NCI-H345 (cell line): ENCODE data around the gene EXOC3L1.

Experiments used
- DNase-seq: peaks from one replicate; lab custom pipeline; 2025; lab: John Stamatoyannopoulos, UW

EXOC3L1 gene, protein sequence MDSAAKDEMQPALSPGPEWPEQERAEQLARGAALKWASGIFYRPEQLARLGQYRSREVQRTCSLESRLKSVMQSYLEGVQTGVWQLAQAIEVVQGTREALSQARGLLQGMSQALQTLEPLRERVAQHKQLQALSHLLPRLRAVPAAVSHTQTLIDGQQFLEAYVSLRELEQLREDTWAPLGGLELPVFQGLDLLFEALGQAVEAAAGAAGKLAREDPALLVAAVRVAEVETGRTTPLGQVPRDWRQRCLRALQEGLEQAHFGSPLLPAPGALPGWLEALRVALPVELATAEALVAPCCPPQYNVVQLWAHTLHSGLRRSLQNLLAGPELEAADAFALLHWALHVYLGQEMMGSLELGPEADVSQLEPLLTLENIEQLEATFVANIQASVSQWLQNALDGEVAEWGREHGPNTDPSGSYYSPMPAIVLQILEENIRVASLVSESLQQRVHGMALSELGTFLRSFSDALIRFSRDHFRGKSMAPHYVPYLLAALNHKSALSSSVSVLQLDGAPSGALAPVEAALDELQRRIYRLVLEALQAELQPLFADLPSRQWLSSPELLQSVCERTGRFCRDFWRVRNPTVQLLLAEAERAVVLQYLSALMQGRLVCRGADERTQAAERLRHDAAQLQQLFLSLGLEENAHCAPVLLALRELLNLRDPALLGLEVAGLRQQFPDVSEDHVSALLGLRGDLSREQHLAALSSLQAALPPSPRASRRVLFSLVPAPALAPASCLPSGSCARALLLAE

DNA sequence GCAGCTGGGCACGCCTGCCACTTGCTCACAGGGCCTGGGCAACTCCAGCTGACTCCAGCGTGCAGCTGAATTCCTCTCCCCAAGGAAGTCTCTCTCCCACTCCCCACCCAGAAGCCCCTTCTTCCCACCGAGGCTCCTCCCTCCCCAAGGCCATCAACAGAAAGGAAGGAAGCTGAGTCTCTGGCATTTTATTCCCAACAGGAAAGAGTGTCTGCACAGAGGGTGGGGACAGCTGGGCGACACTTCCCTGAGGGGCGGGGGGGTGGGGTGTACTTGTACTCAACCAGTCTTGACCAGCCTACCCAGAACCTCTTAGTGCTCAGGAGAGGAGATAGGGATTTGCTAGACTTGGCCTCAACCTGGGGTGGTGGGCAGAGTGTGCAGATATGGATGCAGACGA, at the start of gene EXOC3L1:
EXOC3L1 (minus strand) TSS at position 96 of the 400 bp plus-strand sequence. CDS start 460 bp downstream, outside the sequence.
- DNase-seq: no peak

DNA sequence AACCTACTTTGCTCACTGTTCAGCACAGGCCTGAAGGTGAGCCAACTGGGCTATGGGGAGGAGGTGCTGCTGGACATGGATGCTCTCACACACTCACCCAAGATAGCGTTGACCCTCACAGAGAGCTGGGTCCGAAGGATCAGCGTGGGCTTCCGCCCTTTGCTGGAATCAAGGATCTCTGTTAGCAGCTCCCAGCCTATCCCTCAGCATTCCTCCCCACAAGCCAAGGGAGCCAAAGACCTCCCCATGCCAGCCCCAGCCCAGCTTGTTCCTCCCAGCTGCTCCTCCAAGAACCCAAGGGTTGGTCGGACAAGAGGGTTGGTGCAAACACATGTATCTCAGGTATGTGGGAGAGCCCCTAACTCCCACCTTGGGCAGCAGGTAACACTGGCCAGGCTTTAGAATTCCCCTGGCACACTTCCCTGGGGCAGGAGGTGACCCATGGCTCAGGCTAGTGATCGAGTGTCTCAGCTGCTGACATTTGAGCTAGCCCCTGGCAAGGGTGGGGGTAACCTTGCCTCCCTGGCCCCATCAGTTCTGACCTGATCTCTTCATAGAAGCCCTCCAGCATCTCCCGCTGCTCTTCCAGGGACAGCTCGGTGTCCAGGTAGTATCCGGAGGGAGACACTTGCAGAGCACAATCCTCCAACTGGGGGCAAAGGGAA, 49.0 kb upstream of the EXOC3L1 start:
- DNase-seq: no peak

DNA sequence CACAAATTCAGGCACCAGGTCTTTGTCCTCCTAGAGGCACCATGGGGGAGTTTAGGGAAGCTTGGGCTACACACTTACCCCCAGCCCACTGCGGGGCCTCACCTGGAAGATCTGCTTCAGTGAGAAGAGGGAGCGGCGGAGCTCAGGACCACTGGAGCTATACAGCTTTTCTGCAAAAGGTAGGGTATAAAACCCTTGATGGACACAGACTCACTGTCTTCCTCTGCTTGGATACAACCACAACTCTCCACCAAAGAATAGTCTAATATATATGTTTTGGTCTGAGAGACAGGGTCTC, 48.3 kb upstream of the EXOC3L1 start:
- DNase-seq: no peak

DNA sequence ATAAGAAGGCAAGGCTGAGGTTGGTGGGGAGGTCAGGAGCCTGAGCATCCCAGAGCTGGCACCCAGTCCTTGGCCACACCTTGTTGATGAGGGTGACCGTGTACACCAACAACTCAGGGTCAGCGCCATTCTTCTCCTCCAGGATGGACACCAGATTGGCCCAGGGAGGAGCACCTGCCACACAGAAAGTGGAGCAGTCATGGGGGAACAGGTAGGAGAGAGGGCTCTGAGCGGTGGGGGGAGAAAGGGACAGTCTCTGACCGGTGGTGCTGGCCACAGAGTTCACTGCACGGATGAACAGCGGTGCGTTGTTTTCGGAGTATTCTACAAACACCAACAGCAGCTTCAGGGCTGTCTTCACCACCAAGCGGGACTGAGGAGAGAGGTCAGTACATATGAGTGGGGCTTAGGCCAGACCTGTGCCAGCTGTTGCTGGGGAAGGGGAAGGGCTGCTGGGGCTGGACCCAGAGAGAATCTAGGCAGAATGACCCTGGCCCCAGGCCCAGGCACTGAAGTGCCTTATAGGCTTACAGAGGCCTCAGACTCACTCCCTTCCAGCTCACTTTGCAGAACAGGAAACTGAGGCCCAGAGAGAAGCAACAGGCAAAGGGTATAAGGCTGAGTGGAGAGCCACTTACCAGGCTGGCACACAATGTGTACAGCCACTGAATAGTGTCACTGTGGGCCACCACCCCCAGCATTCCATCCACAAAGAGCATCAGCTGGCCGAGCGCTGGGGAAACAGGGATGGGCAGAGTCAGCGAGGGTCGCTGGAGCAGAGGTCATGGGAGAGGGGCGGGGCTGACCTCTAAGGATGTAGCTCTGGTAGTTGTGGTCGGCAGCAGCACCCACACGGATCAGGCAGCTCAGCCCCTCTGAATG, 47.7 kb upstream of the EXOC3L1 start:
- DNase-seq: no peak

DNA sequence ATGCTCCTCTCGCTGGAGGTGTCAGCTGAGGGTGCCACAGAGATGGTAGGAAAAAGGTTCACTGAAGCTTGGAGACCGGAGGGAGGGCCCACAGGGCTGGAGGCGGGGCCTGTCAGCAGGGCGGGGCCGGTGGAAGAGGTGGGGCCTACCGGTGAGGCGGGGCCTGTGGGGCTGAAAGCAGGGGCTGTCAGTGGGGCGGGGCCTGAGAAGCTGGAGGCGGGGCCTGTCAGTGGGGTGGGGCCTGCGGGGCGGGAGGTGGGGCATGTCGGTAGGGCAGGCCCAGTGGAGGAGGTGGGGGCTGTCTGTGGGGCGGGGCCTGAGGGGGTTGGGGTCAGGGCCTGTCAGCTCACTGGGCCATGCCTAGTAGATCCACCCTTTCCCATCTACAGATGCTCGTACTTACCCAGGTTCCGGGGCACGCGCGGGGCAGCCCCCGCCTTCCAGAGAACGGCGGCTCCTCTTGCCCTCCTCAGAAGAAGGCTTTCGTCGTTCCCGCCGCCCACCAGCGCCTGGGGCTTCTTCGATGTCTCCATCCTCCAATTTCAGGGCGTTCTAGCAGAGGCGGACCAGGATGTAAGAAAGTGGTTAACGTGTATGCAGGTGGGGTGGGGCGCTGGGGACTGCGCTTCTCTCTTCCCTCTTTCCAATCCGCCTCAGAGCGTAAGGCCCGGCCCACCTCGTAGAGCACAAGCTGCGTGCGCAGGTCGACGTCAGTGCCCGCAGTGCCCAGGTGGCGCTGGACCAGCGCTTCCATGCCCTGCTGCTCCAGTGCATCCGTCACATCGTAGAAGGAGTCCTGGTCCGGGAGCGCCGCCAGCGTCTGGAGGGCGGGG, 46.8 kb upstream of the EXOC3L1 start:
- DNase-seq: peak; percentile 4

DNA sequence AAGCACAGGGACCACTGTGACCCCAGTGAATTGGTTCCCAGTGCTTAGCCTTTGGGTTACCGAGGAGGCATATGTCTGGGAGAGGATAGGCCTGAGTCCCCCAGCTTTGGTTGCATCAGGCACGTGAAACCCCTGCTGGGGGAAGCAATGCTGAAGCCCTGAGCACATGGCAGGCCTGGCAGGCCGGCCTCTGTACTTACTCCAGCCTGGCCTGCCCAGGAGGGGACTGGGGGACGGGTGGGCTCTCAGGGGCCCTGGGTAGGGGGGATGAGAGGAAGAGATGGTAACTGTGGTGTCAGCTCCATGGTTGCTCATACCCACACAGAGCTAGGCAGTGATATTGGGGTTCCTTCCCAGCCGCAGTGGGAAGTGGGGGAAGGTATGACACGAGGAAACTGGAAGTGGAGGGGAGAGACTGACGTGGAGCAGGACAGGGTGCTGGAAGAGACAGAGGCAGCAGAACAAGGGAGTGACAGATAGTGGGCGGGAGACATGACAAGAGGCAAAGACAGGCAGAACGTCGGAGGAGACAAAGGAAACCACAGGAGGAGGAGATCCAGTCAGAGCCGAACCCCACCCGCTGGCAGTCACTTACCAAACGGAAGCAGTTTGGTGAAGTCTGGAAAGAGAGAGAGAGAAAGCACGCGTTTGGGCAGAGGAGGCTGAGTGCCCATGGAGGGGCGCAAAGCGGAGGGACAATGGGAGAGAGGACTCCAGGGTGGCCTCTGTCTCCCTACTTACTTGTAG, 46.1 kb upstream of the EXOC3L1 start:
- no peak for DNase-seq

DNA sequence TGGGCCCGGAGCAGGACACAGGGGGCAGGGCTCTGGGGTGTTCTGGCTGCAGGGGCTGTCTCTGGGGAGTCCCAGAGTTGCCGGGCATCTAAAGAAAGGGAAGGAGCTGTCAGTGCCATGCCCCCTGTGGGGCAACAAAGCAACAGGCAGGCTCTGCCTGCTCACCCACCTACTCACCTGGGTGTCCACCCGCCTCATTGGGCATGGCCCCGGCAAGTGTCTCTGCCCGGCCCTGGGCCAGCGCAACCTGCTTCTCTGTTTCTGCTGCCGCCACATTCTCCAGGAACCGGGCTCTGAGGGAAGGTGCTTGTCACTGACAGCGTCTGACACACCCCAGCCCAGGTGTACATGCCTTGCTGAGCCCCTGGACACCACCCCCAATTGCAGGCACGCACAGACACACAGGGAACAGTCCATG, 44.3 kb upstream of the EXOC3L1 start:
- no peak for DNase-seq

DNA sequence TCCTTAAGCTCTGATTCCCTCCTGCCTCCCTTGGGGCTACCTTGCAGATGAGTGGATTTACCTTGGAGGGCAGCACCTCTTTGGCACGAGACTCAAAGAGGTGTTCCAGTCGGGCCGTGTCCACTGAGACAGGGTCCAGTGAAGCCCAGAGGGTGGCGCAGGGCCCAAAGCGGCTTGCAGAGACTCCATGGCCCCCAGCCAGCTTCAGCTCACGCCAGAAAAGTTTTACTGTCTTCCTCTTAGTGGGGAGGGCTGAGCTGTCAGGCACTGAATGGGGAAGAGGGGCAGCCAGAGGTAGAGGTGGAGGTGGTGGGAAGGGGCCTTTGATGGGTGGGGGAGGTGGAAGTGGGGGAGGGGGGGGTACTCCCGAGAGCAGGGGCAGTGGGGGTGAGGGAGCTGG, 43.7 kb upstream of the EXOC3L1 start:
- DNase-seq: no peak

DNA sequence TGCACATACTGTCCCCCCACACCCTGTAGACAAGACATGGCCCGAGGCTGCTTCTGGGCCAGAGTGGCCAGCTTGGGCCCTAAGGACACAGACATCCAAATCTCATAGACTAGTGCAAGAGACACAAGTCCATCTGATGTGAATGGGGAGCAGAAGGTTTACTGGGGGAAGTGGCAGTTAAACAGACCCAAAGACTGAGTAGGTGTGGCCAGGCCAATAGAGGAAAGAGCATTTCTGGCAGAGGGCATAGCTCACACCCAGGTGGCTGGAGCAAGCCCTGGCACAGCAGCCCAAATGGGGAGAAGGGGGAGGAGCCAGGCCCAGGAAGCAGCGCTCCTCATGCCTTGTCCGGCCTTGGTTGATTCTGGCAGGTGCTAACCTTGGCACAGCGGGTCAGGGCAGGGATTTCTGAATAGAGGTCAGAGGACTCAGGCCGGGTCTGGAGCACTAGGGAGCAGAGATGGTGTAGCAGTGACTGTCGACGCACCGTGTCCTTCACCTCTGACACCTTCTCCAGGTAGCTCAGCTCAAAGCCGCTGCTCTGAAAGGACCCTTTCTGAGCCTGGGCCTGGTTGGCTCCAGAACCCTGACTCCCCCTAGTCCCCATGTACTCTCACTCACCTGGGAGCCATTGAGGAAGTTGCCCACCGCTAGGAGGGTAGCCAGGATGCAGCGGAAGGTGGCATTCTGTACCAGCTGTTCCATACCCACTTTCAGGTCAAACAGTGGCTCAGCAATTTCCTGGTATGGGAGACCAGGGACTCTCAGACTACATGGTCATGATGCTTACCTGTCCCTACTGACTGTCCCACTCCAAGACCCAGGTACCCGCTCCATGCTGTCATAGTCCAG, 41.1 kb upstream of the EXOC3L1 start:
- DNase-seq: no peak

DNA sequence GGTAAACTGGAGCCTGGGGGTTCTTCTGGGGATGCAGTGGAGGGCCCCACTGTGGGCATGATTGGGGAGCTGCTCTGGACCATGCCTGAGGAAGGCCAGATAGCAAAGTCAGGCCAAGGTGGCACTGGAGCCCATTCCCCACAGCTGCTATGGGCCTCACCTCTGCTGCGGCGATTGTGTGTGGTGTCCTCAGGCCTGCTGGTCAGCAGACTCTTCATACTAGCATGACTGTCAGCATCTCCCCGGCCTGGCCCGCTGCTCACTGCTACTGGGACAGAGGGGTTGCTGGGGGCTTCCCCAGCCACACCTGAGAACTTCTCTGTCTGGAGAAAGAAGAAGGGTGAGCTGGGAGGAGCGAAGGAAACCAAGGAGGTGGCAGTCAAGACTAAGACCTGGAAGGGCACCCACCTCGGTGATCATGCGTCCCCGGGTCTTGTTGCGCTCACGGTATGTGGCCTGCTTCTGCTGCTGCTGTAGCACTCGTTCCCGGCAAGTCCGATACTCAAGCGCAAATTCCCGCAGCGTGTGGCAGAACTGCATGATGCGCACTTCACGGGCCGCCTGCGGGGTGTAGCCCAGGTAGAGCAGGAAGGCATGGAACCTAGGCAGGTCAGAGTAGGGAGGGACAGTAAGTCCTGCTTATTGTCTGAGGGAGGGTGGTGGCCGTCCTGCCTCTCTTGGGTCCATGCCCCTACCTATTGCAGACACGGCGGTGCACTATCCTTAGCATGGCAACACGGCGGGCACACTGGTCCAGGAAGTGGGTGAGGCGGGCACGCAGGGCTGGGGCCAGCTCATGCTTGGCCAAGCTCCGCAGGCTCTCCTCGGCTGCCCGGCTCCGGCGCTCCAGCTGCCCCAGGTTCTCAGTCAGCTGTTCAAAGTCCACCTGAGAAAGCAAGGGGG, 40.2 kb upstream of the EXOC3L1 start:
- no peak for DNase-seq

DNA sequence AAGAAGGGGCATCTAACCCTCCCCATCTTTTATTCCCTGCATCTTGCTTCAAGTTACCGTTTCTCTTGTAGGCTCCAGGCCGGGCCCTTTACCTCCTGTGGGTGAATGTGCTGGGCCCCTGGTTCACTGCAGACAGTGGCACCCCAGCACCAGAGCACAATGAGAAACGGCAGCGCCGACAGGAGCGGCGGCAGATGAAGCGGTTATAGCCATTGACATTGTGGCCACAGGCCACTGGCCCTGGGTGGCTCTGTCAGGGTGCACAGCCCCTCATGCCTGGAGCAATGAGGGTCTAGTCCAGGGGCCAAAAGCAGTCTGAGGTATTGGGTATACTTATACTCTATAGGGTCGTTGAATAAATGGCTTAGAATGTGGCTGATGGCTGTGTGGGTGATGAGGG, 39.0 kb upstream of the EXOC3L1 start:
- no peak for DNase-seq

DNA sequence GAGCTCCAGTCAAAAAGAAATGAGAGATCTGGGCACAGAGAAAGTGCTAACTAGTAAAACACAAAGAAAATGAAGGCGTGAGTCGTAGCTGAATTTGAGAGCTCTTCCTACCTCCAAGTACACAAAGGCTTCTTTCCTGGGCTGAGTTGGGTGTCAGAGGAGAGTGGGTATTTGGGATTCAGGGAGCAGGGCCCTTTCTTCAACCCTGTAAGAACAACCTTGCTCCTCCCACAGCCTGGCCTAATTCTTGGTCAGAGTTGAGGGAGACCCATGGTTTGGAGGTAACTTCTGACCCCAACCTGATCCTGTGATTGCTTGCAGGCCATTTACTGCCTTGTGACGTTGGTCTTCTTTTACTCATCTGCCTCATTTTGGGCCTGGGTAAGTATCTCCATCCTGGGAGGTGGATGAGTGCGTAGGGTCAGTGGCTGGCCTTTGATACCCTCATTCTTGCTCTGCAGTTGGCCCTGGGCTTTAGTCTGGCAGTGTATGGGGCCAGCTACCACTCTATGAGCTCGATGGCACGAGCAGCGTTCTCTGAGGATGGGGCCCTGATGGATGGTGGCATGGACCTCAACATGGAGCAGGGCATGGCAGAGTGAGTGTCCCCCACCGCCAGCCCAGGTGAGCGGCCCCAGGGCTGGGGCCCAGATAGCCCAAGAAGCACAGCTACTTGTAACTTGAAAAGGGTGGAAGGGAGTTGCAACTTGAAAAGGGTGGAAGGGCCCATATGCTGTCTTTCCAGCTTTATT, 38.3 kb upstream of the EXOC3L1 start:
- no peak for DNase-seq

DNA sequence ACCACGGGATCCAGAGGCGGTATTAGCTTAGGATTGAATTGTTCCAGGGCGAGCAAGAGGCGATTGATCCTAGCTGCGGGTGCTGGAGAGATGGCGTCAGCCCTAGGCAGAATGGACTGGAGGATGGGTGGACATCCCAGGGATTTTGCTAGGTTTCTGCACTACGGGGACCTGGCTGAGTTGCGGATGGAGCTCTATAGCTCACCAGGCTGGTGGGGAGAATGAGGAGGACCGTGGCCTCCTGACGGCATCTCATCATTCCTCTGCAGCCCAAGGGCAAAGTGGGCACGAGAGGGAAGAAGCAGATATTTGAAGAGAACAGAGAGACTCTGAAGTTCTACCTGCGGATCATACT, 37.6 kb upstream of the EXOC3L1 start:
- no peak for DNase-seq

DNA sequence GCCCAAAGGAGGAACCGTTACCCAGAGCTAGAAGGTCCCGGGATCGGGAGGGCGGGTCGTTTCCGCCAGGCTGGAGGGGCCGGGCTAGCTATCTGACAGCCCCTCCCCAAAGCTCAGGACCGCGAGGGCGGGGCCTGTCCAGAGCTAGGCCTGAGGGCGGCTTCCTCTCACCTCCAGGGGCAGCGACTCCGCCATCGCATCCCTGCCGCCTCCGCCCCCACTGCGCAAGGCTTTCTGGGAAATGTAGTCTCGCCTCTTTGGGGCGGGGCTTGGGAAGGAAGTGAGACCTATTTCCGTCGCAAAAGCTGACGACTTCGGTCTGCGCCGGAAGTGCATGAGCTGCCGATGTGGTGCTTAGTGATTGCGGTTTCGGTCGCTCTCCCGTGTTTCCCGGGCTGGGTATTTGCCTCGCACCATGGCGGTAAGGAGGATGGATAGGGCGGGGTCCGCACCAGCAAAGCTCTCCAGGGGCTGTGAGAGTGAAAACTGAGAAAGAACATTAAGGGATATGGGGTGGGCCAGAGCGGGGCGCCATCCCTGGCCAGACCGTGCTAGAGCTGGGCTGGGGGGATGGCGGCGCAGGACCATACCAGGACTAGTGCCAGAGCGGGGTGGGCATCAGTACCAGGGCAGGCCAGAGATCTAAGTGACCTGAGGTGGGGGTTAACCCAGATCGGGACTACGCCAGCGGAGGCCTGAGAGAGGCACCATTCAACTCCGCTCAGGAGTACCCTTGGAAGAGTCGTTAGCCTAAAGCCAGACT, 37.0 kb upstream of the EXOC3L1 start, which contains the start of gene TMEM208:
TMEM208 (plus strand) TSS at position 327 of the 763 bp plus-strand sequence; CDS start at position 416, 89 bp downstream.
- peak; percentile 96 for DNase-seq

DNA sequence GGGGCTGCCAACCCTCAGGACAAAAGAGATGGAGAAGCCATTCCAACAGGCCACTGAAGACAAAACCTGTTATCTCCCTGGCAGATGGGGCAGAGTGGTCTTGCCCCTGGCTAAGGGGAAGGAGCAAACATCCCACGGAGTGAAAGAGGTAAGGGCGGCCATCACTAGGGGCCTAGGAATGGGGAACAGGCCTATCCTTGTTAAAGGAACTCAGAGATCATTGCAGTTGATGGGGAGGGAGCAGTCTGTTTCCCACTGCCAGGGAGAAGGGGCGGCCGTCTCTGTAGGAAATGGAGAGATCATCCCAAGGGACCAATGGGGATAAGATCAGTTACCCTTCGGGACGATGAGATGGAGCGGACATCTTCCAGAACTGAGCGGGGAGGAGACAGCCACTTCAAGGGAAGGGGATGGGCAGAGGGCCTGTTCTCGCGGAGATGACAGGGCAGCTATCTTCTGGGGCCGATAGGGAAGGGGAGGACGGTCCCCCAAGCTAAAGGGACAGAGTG, 36.4 kb upstream of the EXOC3L1 start:
- DNase-seq: no peak

DNA sequence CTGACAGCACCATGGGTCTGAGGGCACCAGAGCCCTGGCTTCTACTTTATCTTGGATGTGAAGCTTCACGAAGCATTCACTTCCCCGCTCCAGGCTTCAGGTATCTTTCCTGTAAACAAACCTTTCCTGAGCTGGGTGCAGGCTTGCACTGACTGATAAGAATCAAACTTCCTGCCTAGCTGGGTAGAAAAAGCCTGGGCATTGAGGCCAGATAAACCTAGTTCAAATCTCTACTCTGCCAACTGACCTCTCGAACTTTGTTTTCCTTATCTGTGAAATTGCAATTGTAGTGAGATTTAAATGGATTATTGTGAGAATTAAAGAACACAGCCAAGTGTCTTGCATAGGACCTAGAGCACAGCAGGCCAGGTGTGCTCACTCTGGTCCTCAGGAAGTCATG, 34.1 kb upstream of the EXOC3L1 start:
- no peak for DNase-seq
